ENCODE results near the gene TP53RK.

- TF ChIP-seq POLR2A (IDR thresholded peaks at IDR 0.05), result no peak
- TF ChIP-seq CTCF (IDR thresholded peaks at IDR 0.05), result no peak
These were observed 52.7 kb downstream of the TP53RK start for GRCh38 chr20:46636514-46636913.
